ENCODE measurements around the gene MEF2C.
"Not testable (repeated sequence)": the region's sequence is repeated elsewhere in the genome, so short reads cannot be mapped to it uniquely, and the experiment has no call there.

MEF2C gene

DNA sequence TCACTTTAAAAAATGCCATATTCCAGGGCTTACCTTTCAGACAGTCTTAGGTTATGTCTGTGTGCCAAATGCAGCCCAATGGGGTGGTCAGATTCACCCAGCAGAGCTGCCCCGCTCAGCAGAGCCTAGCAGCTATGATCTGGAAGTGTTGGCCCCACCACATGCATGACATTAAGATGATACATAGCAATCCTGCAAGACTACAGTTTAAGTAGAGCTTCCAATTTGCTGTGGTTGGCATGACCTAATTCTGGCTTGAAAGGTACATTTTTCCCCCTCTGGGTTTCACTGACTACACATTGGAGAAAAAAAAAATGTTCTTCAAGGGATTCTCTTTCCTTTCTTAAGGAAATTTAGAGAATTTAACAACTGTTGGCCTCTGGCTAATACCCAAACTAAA lies 22.5 kb downstream of the MEF2C start:
- FAIRE-seq: no peak

DNA sequence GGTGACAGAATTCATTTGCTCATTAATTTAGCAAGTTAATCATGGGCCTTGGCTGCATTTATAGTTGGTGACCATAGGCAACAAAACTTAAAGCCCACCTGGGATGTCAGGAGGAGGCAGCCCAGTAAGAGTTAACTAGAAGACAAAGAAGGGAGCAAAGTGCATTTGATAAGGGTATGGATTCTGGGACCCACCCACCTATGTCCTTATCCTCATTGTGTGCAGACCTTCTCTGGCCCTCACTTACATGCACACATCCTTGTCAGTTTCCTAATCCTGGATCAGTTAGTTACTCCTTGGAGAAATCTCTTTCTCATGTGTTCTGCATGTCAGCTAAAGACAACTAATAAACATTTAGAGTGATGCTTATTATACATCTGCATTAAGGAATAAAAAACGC lies 24.6 kb downstream of the MEF2C start:
- FAIRE-seq: no peak

DNA sequence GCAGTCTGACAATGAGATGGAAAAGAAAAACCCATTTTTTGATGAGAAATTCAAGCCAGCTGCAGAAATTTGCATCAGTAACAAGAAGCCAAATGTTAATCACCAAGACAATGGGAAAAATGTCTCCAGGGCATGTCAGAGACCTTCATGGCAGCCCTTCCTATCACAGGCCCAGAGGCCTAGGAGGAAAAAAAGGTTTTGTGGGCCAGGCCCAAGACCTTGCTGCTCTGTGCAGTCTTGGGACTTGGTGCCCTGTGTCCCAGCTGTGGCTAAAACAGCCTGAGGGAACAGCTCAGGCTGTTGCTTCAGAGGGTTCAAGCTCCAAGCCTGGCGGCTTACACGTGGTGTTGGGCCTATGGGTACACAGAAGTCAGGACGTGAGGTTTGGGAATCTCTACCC lies 26.6 kb downstream of the MEF2C start:
- FAIRE-seq: not testable (repeated sequence)

DNA sequence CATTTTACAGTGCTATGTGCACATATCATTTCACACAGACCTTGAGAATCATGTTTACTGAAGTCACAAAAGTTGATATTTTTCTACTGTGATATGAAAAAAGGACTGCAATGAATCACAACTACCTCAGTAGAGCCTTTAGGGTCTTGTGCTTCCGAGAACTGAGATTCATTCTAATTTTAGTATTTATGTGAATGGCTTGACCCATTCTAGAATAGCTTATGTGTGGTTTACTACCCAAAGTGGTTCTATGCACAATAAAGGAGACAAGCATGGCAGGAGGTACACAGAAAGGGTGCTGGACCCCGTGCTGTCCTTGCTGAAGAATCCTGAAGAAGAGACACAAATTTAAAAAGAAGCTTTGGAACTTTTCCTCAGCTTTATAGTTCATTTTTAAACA lies 28.2 kb downstream of the MEF2C start:
- no peak for FAIRE-seq

DNA sequence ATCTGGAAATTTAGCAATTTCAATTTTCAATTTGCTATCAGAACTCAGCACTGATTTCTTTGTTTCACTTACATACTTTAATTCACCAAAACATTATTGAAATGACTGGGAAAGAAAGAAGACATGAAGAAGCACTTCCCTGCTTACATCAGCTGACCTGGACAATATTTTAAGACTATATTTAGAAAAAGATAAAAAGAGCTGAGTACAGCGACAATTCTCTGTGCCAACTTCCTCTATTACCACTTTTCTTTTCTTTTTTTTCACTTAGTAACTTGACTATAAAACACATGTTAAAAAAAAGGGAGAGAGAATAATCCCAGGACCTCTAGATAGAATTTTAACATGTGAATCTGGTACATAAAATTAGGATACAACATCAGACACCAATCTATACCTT lies 35.6 kb downstream of the MEF2C start:
- FAIRE-seq: no peak

DNA sequence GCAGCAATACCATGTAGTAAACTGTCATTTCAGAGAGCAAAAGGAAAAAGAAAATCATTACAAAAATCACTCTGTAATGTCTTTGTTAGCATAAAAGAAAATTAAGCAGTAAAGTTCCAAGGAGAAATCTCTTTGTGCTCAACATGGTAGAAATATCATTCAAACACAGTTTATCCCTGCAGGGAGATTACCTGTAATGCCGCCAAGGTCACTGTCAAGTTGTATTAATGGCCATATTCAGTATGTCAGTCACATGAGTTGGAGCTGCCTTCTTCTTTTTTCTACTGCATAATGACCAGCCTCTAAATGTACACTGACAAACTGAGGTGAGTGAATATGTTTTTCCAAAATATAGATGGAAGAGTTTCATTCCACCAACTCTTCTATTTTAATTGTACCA lies 36.5 kb downstream of the MEF2C start:
- no peak for FAIRE-seq

DNA sequence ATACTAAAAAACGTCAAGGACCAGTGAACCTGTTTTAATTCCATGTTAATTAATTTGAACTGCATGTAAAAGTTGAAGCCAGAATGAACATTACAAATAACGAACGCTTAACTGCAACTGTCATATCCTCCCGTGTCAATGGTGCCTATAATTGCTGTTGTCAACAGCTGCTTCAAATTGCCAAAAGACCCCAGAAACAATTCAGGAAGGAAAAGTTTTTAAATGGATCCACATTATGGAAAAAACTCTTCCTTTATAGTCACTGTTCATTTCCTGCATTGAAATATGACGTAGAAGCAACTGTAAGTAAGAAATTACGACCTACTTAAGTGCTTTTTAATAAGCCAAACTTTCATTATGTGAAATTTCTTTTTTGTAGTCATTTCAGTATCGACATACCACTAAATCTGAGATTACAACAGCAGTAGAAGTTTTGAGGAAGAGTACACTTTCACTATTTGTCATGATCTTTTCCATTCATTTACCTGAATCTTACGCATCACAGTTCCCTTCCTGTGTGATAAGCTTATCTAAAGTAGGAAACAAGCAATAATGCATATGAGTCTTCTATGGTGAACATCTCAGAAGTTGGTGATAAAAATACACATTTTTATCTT lies 37.8 kb downstream of the MEF2C start:
- FAIRE-seq: no peak

DNA sequence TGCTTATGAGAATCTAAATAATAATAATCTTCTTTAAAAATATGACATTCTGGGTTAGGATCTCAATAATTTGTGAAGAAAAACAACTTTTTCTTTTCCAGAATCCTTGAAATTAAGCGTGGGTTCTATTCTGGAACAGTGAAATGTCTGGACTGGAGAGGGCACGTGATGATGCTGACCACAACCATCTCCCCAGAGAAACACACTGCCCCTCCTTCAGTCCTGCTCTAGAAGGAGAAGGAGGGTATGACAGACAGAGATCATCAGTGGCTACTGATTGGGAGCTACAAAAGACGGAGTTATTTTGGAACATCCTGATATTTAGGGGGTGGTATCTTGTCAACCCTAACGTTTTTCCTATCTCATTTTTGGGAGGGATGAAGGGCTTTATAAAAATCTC lies 40.2 kb downstream of the MEF2C start:
- no peak for FAIRE-seq

DNA sequence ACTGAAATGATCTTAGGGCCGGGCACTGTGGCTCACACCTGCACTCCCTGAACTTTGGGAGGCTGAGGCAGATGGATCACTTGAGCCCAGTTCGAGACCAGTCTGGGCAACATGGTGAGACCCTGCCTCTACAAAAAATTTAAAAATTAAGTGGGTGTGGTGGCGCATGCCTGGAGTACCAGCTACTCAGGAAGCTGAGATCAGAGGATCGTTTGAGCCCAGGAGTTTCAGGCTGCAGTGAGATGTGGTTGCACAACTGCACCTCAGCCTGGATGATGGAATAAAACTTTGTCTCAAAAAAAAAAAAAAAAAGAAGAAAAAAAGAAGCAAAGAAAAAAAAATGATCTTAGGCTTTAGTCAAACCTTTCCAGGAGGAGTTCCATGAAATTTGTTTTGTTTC lies 41.8 kb downstream of the MEF2C start:
- FAIRE-seq: no peak

DNA sequence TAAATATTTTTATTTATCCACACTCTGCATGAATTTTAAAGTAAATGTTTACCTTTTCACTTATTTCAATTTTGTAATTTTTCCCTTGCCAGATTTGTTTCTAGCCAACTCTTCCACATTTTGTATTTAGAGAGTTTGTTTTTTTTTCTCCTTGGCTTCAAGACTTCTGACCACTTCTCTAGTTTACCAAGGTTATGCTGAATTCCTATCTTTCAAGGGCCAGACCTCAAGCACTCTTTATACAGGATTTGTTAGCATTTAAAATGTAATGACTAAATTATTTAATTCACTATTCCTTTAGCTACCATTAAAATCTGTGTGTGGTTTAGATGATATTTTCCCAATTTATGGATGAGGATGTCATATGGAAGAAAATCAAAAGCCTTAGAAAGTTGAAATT lies 42.5 kb downstream of the MEF2C start:
- no peak for FAIRE-seq

DNA sequence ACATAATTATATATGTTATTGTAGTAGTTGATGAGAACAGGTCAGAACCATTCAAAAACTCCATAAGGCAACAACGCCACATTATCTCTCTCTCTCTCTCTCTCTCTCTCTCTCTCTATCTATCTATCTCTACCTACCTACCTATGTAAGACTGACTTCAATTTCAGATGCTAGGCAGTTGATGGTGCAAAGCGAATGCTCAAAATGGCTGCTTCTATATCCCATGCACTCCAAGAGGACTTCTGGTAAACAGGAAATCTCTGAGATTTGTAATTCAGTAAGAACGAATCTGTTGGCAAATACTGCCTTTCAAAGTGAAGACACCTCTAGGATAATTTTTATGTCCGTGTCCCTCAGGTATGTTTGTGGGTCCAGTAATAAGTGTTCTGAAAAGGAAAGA lies 43.7 kb downstream of the MEF2C start:
- FAIRE-seq: no peak

DNA sequence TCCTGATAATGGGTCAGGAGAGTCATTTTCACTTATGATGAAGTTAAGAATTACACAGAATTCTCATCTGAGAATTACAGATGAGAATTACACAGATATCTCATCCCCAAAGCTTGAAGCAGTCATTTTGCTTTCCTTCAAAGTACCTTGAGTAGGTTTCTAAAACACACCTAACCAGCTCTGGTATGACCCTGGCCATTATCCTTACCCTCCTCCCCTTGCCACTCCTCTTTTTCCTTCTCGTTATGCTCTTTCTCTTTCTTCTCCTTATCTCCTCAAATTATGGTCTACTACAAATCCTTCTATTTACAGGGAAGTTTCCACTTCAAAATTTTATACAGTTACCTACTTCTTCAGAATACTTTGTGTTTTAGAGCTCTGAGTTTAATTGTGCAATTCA lies 44.5 kb downstream of the MEF2C start:
- FAIRE-seq: no peak

DNA sequence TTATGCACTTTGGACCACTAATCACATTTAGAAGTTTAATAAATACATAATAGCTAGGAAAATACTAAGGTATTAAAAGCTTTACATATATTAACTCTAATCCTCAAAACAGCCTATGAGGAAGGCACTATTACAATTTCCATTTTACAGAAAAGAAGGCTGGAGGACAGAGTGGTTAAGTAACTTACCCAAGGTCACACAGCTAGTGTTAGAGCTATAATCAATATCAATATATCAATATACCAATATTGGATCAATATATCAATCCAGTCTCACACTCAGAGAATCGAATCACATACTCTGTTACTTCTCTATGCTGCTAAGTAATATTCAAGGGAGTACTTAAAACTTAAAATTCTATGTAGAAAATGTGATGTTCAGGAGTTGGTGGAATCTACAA lies 45.2 kb downstream of the MEF2C start:
- no peak for FAIRE-seq

DNA sequence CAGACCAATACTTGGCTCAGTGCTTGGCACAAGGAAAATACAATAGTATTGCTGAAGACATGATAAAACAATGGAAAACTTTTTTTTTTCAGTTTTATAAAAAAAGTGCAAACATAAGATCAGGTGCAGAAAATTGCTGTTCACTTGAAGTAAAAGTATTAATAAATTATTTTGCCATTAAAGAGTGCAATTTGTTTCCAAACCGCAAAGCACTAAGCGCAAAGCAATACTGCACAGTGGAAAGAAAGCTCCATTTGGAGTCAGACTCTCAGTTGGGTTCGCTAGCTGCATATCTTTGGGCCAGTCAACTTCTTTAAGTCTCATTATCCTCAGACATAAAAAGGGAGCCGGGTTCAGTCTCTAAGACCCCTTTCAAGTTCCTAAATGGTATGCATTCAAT lies 45.8 kb downstream of the MEF2C start:
- FAIRE-seq: no peak

DNA sequence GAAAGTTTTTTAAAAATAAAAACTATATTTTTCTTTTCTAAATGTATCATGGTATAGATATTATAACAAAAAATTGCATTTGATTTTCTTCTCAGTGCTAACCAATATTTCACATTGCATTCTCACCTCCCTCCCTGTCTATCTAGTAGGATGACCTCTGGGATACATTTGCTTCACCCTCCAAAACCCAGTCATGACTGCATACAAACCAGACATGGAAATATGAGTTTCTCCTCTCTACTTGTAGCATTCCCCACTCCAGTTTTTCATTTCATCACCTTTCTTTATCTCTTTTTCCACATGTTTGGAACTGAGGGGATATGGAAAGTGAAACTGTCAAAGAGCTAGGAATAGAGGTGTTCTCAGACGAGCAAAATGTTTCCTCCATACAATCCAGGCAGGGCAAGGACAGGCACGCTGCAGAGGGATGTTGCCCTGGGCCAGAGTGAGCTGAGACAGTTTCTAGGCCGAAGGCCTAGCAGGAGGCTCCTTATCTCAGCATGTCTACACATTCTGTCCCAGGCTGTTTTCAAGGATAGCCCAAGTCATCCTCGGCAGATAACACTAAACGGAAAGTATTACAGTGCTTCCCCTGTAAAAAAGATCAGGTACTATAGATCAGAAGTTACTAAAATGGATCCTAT lies 46.7 kb downstream of the MEF2C start:
- FAIRE-seq: no peak

DNA sequence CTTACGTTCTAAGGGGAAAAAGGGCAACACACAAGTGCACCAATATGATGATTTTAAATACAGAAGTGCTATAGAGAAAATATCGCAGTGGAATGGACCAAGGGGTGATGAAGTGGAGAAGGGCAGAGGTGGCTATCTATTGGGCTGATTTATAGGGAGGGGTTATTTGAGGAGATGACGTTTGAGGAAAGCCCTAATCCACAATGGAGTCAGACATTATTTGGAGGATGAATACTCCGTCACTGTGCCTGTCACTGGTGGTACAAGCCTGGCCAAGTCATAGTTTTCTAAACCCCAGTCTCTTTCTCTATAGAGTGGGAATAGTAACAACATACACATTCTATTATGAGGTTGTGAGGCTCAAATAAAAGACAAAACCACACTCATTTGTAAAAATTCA lies 48.5 kb downstream of the MEF2C start:
- FAIRE-seq: no peak

DNA sequence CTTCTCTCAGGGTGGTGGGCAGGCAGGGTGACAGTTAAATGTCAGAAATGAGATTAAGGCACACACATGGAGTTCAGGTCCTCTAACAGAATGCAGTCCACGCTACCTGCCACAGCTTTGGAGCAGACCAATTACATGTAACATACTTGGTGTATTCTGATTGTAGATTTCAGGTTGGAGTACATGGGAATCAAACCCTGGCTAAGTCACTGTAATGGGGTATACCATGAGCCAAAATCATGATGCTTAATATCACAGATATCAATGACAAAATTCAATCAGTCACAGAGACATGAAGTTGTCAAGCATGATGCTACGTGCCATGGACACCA lies 48.9 kb downstream of the MEF2C start:
- FAIRE-seq: no peak

DNA sequence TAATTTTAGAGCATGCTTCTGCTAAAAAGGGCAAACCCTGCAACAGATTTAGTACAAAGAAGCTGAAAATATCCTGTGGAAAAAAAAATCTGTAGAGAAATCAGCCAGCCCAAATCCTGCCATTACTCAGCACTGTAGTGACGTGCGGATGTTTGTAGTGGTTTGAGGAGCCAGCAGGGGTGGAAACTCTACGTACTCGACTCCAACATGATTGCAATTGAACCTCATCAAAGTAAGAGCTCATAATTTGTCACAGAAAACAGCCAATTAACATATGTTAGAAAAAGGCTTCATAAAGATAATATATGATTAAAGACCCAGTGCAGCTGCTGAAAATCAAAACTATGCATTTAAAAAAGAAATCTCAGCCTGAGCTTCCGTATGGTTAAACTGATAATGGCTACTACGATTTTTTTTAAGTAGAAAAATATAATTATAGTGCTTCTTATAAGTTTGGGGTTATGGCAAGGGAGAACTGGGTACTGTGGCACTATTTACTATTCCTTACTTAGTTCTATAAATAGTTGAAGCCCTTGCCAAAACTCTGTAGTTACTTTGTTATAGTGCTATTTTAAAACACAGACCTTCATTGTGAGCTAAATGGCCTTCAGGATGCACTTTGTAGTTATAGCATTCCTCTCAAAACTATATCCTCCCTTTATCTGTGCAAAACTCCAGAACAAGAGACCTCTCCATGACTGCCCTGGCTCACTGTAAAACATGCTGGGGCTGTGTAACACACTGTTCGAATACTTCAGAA lies 49.4 kb downstream of the MEF2C start:
- FAIRE-seq: no peak

DNA sequence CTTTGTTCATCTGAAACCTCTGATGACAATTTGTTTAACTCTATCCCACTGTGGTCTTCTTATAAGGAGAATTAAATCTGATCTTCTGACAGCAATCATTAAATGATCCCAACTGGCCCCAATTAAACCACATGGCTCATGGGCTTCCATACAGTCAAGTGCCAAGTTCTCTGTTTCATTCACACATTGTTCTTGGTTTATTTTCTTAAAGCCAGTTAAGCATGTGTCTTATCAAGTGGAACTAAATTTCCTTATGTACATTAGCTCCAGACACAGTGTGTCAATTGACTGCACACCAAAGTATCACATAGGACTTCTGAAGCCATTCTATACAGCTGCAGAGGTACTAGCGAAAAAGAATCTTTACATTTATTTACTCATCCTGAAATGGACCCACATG lies 51.2 kb downstream of the MEF2C start:
- FAIRE-seq: no peak

DNA sequence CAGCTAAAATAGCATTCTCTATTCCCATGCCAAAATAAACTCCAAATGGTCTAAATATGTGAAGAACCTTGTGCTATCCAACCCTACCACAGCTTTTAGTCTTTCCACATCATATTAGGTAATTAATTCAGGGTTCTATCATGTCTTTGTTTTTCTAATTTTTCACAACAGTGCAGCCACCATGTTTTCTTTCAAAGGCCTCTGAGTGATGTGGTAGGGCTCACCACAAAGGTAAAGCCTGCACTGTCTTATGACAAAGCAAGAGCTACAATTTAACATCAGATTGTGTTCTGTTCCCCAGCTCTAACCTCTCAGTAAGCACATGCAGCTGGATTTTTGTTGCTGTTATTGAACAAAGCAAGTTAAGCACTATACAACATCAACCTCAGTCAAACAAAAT lies 52.4 kb downstream of the MEF2C start:
- no peak for FAIRE-seq

DNA sequence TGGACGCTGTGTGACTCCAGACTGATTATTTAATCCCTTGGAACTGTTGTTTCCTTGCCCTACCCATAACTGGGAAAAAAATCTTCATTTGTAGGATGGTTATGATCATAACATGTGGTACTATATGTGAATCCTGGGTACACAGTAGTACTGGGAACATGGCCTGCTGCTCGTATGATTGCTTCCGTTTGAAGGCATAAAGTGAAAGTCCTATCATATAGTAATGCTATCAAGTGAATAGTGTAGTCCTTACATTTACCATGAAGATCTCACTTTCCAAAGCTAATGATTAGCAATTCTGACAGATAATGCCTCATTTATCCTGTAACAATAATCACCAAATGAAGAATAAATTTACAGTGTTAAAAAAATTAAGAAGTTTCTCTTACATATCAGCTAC lies 53.2 kb downstream of the MEF2C start:
- FAIRE-seq: no peak

DNA sequence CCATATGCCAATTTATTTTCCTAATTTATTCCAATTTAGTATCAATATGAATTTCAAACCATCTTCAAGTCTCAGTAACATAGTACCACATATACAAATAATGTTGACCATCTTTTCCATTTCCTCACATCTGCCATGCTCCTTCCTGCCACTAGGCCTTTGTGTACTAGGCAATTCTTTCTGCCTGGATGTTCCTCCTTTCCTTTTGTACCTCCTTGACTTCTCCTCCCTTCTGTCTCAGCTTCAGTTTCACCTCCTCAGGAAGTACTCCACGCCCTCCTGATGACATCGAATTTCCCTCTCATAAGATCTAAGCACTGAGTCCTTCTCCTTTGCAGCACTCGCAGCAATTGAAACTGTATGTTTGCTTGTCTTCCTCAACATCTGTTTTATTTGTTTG lies 53.9 kb downstream of the MEF2C start:
- FAIRE-seq: no peak

DNA sequence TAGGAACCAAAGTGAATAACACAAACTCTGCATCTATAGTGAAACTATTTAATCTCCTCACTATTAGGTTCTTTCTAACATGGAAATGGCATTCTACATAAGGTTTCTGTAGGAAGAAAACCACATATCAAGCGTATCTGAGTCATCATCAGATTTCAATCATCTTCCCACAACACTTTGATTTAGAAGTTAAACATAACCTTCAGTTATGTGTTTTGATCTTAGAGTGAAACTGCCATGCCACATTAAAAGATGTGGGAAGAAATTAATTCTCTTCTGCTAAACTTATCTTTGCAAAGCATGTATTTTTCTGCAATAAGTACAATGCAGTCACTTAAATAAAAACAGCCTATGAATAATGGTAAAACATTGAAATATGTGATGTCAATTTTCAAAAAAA lies 55.0 kb downstream of the MEF2C start:
- FAIRE-seq: no peak

DNA sequence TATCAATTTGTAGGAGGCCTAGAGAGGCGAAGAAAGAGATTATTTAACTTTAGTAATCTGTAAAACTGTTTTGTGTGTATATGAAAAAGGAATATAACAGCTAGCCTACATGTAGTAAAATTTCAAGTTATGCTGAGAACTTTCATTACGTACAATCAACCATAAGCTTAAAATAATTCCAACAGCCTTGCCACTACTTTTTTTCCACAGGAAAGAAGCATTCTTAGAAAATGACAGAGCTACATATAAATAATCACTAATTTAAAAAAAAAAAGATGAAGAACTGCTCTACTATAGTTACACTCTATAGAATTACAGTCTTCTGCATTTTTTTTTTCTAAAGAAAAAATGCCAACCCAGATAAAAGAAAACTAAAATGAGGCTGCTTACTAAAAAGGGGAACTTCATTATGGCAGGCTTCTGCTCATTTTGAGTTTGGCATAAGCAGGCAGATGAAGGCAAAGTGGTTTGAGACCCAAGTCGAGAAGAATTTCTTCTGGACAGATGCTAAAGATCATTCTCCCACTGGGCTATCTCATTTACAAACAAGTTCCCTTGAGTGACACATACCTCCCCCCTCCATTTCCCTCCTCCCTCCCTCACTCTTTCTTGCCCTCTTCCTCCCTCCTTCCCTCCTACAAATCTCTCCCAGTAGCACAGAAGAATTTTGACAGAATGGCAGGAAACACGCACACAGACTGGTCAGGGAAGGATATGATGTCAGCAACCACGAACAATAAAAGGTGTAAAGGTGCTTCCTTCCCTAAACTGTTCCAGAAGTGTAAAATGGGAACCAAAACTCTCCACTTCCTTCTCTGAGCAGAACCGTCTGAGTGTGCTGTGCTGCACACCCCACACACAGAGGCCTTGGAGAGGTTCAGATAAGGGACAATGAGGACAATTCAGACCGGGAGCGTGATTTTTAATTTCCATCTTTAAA lies 56.1 kb downstream of the MEF2C start:
- no peak for FAIRE-seq
